Smooth muscle cell (in vitro differentiated cells): Measurements from ENCODE around the gene ELFN1. TPM values are rescaled to one million over a fixed set of nuclear protein-coding genes. Genes with fewer than 3 reads are reported as not detected.

Experiments used
- DNase-seq: peaks from one replicate; lab custom pipeline; 2025; ENCODE audit not compliant: unreplicated experiment; lab: John Stamatoyannopoulos, UW
- H2AFZ ChIP-seq: fragments of 200-600 bp; sonication (generic); 2 replicates; pipeline ENCODE4 v1.6.0; 2016; ENCODE audit warnings: antibody characterized with exemption, low read depth, mild to moderate bottlenecking
- H3F3A ChIP-seq: fragments of 200-600 bp; sonication (generic); 2 replicates; pipeline ENCODE4 v1.6.0; 2017; ENCODE audit warnings: antibody characterized with exemption, low read depth
- H3K27ac ChIP-seq: fragments of 200-600 bp; sonication (generic); 2 replicates; pipeline ENCODE4 v1.5.1; 2016; ENCODE audit warnings: low read depth, mild to moderate bottlenecking
- H3K27me3 ChIP-seq: fragments of 200-600 bp; sonication (generic); 2 replicates; pipeline ENCODE4 v1.6.1; 2016; ENCODE audit warnings: low read depth, mild to moderate bottlenecking
- H3K36me3 ChIP-seq: fragments of 200-600 bp; sonication (generic); 2 replicates; pipeline ENCODE4 v1.5.1; 2016; ENCODE audit warnings: low read depth
- H3K4me1 ChIP-seq: fragments of 200-600 bp; sonication (generic); 2 replicates; pipeline ENCODE4 v1.5.1; 2016; ENCODE audit warnings: low read depth
- H3K4me2 ChIP-seq: fragments of 200-600 bp; sonication (generic); 2 replicates; pipeline ENCODE4 v1.6.0; 2016; ENCODE audit warnings: mild to moderate bottlenecking
- H3K4me3 ChIP-seq: fragments of 200-600 bp; sonication (generic); 2 replicates; pipeline ENCODE4 v1.5.1; 2016; ENCODE audit warnings: mild to moderate bottlenecking
- H3K79me2 ChIP-seq: fragments of 200-600 bp; sonication (generic); 2 replicates; pipeline ENCODE4 v1.6.0; 2016; ENCODE audit warnings: low read depth, mild to moderate bottlenecking
- H3K9ac ChIP-seq: fragments of 200-600 bp; sonication (generic); 2 replicates; pipeline ENCODE4 v1.6.0; 2016; ENCODE audit warnings: low read depth
- H3K9me3 ChIP-seq: fragments of 200-600 bp; sonication (generic); replicated peaks from 2 replicates; pipeline ENCODE4 v1.5.1; 2016; ENCODE audit warnings: low read depth
- H4K20me1 ChIP-seq: fragments of 200-600 bp; sonication (generic); 2 replicates; pipeline ENCODE4 v1.6.0; 2016; ENCODE audit warnings: low read depth
- WGBS: methylation state at CpG from one replicate; pipeline ENCODE4 v1.1.7; 2016; ENCODE audit warnings: low lambda C conversion rate; 5-methylcytosine and 5-hydroxymethylcytosine counted together
- polyA plus RNA-seq: library from polyadenylated mRNA; unstranded; fragments of >200 nt; fragmentation: Nextera tagmentation; extraction: Ambion mirVana; gene quantifications from 2 replicates; pipeline ENCODE4 v1.2.1, GENCODE V29; 2016
- total RNA-seq: library from RNA; depleted of rRNA; stranded (reverse); fragments of >200 nt; gene quantifications from 2 replicates; pipeline ENCODE4 v1.2.3, GENCODE V29; 2014
- TF ChIP-seq, protein P1 (sequence below): fragments of 200-600 bp; sonication (generic); IDR thresholded peaks from 2 replicates; pipeline ENCODE4 v1.5.1; 2017; ENCODE audit warnings: borderline replicate concordance, mild to moderate bottlenecking, antibody characterized with exemption; ENCODE audit not compliant: insufficient read depth, poor library complexity, severe bottlenecking

The ELFN1 gene
- total and polyA plus RNA-seq, 2 experiments from 2014 or later = 4.2 to 6.2 TPM

DNA sequence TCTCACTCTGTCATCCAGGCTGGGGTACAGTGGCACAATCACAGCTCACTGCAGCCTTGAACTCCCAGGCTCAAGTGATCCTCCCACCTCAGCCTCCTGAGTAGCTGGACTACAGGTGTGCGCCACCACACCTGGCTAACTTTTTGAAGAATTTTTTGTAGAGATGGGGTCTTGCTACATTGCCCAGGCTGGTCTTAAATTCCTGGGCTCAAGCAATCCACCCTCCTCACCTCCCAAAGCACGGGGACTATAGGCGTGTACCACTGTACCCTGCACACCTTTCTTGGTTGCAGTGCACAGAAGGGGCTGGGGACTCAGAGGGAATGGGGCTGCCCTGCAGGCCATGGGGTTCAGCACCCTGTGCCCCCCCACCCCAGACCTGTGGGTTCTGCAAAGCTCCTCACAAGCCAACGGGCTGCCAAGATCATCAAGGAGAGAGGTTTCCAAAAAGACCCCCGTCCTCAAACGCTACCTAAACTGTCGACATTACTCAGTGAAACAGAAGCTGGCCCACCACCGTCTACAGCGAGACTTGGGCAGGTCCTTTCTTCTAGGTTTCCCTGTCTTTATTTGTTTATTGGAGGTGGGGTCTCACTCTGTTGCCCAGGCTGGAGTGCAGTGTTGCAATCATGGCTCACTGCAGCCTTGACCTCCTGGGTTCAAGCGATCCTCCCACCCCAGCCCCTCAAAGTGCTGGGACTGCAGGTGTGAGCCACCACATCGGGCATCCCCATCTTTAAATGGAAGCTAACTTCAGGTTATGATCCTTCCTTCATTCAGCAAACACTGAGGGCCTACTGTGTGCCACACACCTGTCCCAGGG is 26.6 kb upstream of the ELFN1 start:
- WGBS = 97% methylated on average over 11 of the region's 11 CpGs

DNA sequence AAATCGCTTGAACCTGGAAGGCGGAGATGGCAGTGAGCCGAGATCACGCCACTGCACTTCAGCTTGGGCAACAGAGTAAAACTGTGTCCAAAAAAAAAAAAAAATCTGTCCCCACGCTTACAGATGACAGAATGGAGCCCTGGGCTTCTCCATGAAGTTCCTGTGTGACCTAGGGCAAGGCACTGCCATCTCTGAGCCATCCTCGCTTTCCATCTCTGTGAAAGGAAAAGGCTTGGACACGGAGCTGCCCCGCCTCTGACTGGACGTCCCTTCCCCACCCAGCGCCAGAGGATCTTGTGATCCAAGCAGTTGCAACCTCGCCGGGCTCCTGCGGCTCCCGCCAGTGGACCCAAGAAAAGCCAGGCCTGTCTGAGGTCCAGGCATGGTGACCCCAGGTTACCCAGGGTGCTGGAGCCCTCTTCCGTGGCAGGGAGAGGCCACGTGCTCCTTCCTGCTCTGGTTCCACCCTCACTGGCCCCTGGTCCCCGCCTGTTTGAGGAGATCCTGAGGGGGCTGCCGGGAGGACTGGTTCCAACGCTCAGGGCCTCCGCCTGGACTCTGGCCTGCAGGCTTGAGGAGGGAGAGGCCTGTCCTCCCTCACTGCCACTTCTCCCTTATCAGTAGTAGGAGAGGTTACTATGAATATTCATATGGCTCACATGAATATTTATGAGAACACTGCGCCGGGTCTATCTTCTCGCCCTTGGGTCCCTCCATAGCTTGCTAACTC is 25.6 kb upstream of the ELFN1 start:
- Histone ChIP-seq H3K27ac (no peak overlapping the region), H3K4me1 (no peaks in the 10 kb centered on the region), H3K36me3 (no peaks in the 10 kb centered on the region), H3K9me3 (no peaks in the 10 kb centered on the region), H3K79me2 (no peaks in the 10 kb centered on the region), H3K9ac (no peak overlapping the region), H2AFZ (no peak overlapping the region), H3K27me3 (no peaks in the 10 kb centered on the region), H4K20me1 (no peaks in the 10 kb centered on the region), H3K4me2 (no peak overlapping the region), H3K4me3 (no peak overlapping the region), H3F3A (no peaks in the 10 kb centered on the region)
- DNase-seq = no peak
- TF ChIP-seq, protein P1, sequence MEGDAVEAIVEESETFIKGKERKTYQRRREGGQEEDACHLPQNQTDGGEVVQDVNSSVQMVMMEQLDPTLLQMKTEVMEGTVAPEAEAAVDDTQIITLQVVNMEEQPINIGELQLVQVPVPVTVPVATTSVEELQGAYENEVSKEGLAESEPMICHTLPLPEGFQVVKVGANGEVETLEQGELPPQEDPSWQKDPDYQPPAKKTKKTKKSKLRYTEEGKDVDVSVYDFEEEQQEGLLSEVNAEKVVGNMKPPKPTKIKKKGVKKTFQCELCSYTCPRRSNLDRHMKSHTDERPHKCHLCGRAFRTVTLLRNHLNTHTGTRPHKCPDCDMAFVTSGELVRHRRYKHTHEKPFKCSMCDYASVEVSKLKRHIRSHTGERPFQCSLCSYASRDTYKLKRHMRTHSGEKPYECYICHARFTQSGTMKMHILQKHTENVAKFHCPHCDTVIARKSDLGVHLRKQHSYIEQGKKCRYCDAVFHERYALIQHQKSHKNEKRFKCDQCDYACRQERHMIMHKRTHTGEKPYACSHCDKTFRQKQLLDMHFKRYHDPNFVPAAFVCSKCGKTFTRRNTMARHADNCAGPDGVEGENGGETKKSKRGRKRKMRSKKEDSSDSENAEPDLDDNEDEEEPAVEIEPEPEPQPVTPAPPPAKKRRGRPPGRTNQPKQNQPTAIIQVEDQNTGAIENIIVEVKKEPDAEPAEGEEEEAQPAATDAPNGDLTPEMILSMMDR = no peak
- WGBS = 89% methylated on average over 23 of the region's 23 CpGs

More for the DNA sequence above, 26.6 kb upstream of the ELFN1 start:
- no peaks in the 10 kb centered on the region for H3K4me1 ChIP-seq
- no peaks in the 10 kb centered on the region for H3K79me2 ChIP-seq
- H3K27ac ChIP-seq = no peak overlapping the region
- H3K4me2 ChIP-seq = no peak overlapping the region
- H3K27me3 ChIP-seq = no peaks in the 10 kb centered on the region
- no peaks in the 10 kb centered on the region for H3K9me3 ChIP-seq
- no peak overlapping the region for H3K9ac ChIP-seq
- no peak for DNase-seq
- no peaks in the 10 kb centered on the region for H4K20me1 ChIP-seq
- H3F3A ChIP-seq = no peaks in the 10 kb centered on the region
- TF ChIP-seq, protein P1 = no peak
- H3K4me3 ChIP-seq = no peak overlapping the region
- H3K36me3 ChIP-seq = no peaks in the 10 kb centered on the region
- no peak overlapping the region for H2AFZ ChIP-seq

DNA sequence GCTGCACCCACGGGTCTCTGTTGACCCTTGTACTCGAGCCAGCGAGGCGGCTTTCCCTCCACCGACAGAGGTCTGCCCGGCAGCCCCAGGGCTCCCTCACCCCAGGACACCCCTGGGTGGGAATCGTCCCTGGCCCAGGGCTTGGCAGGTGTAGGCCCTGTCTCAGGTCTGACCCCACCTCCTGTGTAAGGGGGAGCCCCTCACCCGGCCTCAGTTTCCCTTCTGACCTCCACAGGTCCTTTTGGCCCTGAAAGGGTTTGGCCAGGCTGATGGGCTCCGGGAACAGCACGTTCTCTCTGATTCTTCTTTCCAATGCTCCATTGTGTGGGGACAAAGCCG is 25.0 kb upstream of the ELFN1 start:
- Histone ChIP-seq H3K79me2 (no peaks in the 10 kb centered on the region), H3K9ac (no peak overlapping the region), H3K27me3 (no peaks in the 10 kb centered on the region), H4K20me1 (no peaks in the 10 kb centered on the region), H3K4me3 (no peak overlapping the region), H3K4me1 (no peaks in the 10 kb centered on the region), H3K4me2 (no peak overlapping the region), H2AFZ (no peak overlapping the region), H3F3A (no peaks in the 10 kb centered on the region), H3K27ac (no peak overlapping the region), H3K9me3 (no peaks in the 10 kb centered on the region), H3K36me3 (no peaks in the 10 kb centered on the region)
- WGBS = 91% methylated on average over 11 of the region's 11 CpGs
- TF ChIP-seq, protein P1 = no peak
- DNase-seq = no peak
